Measurements from ENCODE around the gene TNFRSF1B.
"Not testable (repeated sequence)": the region's sequence is repeated elsewhere in the genome, so short reads cannot be mapped to it uniquely, and the experiment has no call there.

The TNFRSF1B gene

DNA sequence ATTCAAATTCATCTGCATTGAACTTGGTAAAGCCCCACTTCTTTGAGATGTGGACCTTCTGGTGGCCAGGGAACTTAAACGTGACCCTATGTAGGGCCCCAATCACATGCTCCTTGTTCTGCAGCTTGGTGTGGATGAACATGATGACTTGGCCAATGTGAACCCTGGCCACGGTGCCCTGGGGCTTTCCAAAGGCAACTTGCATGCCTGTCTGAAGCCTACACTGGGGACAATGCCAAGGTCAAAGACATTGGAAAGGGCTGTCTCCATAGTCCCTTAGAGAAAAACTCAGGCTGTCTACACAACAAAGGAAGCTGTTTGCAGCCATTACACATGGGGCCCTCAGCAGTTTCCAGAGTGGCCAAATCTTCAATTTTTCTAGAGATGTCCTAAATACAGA is 54.1 kb downstream of the TNFRSF1B start:
- TF ChIP-seq, protein P1, sequence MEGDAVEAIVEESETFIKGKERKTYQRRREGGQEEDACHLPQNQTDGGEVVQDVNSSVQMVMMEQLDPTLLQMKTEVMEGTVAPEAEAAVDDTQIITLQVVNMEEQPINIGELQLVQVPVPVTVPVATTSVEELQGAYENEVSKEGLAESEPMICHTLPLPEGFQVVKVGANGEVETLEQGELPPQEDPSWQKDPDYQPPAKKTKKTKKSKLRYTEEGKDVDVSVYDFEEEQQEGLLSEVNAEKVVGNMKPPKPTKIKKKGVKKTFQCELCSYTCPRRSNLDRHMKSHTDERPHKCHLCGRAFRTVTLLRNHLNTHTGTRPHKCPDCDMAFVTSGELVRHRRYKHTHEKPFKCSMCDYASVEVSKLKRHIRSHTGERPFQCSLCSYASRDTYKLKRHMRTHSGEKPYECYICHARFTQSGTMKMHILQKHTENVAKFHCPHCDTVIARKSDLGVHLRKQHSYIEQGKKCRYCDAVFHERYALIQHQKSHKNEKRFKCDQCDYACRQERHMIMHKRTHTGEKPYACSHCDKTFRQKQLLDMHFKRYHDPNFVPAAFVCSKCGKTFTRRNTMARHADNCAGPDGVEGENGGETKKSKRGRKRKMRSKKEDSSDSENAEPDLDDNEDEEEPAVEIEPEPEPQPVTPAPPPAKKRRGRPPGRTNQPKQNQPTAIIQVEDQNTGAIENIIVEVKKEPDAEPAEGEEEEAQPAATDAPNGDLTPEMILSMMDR (conservative IDR thresholded peaks at IDR 0.05; ENCODE audit: low read depth): no peak
- no peak for DNase-seq (ENCODE audit: low spot score)
- POLR2A ChIA-PET (ENCODE audit: low non-redundant PET): no interaction called here
- CTCF ChIA-PET: interaction anchor here (0.7 kb wide), 1 partner anchor 97 kb away, joined by 3 read pairs; no protein-coding TSS in a partner anchor
- no peak overlapping the region for H3K27ac ChIP-seq

DNA sequence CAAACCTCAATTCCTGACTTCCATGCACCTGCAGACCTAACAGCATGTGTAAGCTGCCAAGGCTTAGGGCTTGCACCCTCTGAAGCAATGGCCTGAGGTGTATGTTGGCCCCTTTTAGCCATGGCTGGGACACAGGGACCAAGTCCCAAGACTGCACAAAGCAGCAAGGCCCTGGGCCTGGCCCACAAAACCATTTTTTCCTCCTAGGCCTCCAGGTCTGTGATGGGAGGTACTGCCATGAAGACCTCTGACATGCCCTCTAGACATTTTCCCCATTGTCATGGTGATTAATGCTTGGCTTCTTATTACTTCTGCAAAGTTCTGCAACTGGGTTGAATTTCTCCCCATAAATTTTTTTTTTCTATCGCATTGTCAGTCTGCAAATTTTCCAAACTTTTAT is 55.9 kb downstream of the TNFRSF1B start:
- DNase-seq (ENCODE audit: low spot score); H3K27ac ChIP-seq; POLR2A ChIA-PET (ENCODE audit: low non-redundant PET): not testable (repeated sequence)
- CTCF ChIA-PET: interaction anchor here (0.6 to 1.1 kb wide), 2 partner anchors 12 to 397 kb away, joined by 3 read pairs; no protein-coding TSS in a partner anchor

DNA sequence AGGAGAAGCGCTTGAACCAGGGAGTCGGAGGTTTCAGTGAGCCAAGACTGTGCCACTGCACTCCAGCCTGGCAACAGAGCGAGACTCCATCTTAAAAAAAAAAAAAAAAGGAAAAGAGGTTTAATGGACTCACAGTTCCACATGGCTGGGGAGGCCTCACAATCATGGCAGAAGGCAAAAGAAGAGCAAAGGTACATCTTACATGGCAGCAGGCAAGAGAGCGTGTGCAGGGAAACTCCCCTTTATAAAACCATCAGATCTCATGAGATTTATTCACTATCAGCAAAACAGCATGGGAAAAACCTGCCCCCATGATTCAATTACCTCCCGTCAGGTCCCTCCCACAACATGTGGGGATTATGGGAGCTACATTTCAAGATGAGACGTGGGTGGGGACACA is 57.3 kb downstream of the TNFRSF1B start:
- CTCF ChIA-PET; DNase-seq (ENCODE audit: low spot score); H3K27ac ChIP-seq; POLR2A ChIA-PET (ENCODE audit: low non-redundant PET): not testable (repeated sequence)

DNA sequence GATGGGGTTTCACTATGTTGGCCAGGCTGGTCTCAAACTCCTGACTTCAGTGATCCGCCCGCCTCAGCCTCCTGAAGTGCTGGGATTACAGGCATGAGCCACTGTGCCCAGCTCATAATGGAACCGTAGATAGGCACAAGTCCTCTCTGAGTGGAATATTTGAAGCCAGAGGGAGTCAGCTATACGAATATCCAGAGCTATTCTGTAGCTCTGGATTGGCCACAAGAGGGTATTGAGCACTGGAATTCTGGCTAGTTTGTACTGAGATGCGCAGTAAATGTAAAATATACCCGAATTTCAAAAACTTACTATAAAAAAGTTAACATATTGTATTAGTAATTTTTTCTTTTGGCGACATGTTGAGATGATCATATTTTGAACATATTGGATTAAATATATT is 62.2 kb downstream of the TNFRSF1B start:
- CTCF ChIA-PET: interaction anchor here (0.6 to 1.1 kb wide), 6 partner anchors 14 to 386 kb away, joined by 3 to 6 read pairs (median 4); no protein-coding TSS in a partner anchor
- TF ChIP-seq, protein P1 (conservative IDR thresholded peaks at IDR 0.05; ENCODE audit: low read depth): no peak
- DNase-seq (ENCODE audit: low spot score): no peak
- H3K27ac ChIP-seq: no peak overlapping the region
- POLR2A ChIA-PET (ENCODE audit: low non-redundant PET): no interaction called here

DNA sequence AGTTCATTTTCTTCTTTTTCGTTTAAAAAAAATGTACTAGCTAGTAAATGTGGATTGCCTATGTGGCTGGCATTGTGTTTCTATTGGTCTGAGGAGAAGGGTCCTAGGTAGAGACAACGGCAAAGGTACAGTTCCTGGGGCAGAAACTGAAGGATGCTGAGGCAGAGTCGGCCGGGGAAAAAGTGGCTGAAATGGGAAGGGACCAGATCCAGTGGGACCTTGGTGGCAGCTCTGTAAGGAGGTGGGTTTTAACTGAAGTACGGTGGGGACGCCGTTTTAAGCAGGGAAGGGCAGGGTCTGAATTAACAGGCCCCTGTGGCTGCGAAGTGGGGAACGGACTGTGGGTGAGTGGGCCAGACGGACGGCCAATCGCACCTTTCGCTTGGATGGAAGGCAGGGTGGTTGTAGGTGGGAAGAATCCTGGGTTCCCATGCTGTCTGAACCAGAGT is 62.6 kb downstream of the TNFRSF1B start:
- no peak for DNase-seq (ENCODE audit: low spot score)
- ChIA-PET POLR2A (ENCODE audit: low non-redundant PET) (no interaction called here), CTCF (interaction anchor here (0.7 to 1.1 kb wide), 5 partner anchors 15 to 370 kb away, joined by 3 to 6 read pairs (median 4); no protein-coding TSS in a partner anchor)
- TF ChIP-seq, protein P1 (conservative IDR thresholded peaks at IDR 0.05; ENCODE audit: low read depth): no peak
- H3K27ac ChIP-seq: peak overlapping the region; percentile 94; the same call in 1 of the 2 replicates

DNA sequence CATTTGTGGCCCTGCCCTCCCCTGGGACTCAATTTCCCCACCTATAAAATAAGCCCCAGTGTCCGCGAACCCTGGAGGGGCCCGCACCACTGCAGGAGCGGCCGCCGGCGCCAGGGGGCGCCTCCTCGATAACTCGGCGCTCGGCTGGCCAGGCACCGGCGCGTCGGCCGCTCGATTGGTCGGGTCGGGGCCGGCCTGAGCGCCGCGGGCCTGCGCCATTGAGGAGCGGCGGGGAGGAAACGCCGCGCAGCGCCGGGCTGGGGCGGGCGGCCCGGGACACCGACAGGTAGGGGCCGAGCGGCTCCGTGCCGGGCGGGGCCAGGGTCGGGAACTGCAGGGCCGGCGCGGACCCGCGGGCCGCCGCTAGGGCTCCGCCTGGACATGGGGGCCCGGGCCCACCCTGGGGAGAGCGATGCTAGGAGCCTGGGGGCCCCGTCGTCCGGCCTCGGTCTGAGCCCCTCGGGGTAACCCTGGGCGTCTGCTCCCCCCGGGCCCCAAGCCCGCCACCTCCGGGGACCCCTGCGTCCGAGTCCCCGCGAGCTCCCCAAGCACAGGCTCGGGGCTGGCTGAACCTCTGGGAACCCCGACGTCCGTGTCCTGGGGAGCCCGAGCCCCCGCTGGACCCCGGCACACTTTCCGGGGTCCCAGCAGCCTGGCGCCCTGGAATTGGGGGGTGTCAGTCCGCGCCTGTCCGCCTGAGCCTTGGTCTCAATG is 63.2 kb downstream of the TNFRSF1B start, which contains the start of gene VPS13D:
TSS of gene VPS13D (plus strand) at position 196 of the 714 bp plus-strand sequence. CDS start 4,237 bp downstream, outside the sequence.
- peak within 1 kb of the TSS; percentile 94 for H3K27ac ChIP-seq
- peak; percentile 85 for DNase-seq (ENCODE audit: low spot score)
- TF ChIP-seq, protein P1 (conservative IDR thresholded peaks at IDR 0.05; ENCODE audit: low read depth): peak; percentile 96
- CTCF ChIA-PET: no interaction called here
- POLR2A ChIA-PET (ENCODE audit: low non-redundant PET): no interaction called here

DNA sequence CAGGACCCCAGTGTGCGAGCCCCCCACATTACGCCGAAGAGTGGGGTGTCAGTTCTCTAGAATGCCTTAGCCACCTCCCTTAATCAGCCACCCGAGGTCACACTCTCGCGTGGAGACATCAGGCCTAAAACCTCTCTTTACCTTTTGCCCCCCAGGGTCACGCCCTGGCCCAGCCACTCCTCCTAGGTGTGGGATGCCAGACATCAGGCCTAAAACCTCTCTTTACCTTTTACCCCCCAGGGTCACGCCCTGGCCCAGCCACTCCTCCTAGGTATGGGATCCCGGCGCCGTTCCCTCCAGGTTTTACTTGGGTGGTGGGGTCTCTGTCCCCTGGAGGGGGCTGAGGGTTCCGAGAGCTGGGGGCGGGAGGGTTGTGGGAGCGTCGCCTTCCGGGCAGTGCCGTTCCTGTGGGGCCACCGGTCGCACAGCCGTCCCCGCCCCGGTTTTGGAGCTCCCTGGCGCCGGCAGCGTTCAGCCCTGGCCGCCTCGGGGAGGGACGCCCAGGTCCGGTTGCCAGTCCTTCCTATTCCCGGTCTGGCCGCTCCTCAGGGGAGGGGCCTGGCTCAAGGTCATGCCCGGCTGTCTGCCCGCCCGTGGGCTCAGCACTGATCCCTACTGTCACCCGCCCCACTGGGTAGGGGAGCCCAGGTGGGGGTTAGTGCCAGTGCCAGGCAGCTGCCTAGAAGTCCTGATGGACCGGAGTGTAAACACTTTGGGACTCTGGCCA is 63.9 kb downstream of the TNFRSF1B start:
- peak overlapping the region; percentile 94 for H3K27ac ChIP-seq
- CTCF ChIA-PET: interaction anchor here (1.0 kb wide), 1 partner anchor 159 kb away, joined by 5 read pairs; no protein-coding TSS in a partner anchor
- DNase-seq (ENCODE audit: low spot score): no peak

More for the DNA sequence above, 63.9 kb downstream of the TNFRSF1B start:
- POLR2A ChIA-PET (ENCODE audit: low non-redundant PET): no interaction called here
- TF ChIP-seq, protein P1 (conservative IDR thresholded peaks at IDR 0.05; ENCODE audit: low read depth): no peak
